CD14-positive monocyte (primary cell): ENCODE data around the gene BFSP2. TPM values are rescaled to one million over a fixed set of nuclear protein-coding genes. Genes with fewer than 3 reads are reported as not detected.

ENCODE experiments used
- DNase-seq, 3 donors: peaks; one replicate each; pipeline ENCODE4 v3.0.0-alpha.2; 2011 to 2022
- H2AFZ ChIP-seq: 2 replicates; pipeline ENCODE4 v1.6.0; 2012; ENCODE audit warnings: mild to moderate bottlenecking, low read depth, low read length, inconsistent platforms; ENCODE audit not compliant: insufficient read depth, poor library complexity, severe bottlenecking
- H3K27ac ChIP-seq, 2 donors: 1 replicate in 1 of 2; 2 replicates in 1 of 2; pipeline ENCODE4 v1.5.1; 2012 to 2013; ENCODE audit warnings: low read length in 2 of 2, control low read depth in 1 of 2, inconsistent platforms in 1 of 2, low read depth in 1 of 2, mild to moderate bottlenecking in 1 of 2
- H3K27me3 ChIP-seq, 2 donors: one replicate each; pipeline versions ENCODE4 v1.6.0 to v1.6.1; 2011 to 2013; ENCODE audit warnings: low read length in 2 of 2; ENCODE audit not compliant: control insufficient read depth in 2 of 2, insufficient read depth in 2 of 2
- H3K36me3 ChIP-seq, 2 donors: replicated peaks in 1 of 2; 1 replicate in 1 of 2; 2 replicates in 1 of 2; pipeline versions ENCODE4 v1.5.1 to v1.6.1; 2012 to 2013; ENCODE audit warnings: low read length in 2 of 2, control low read depth in 1 of 2, inconsistent platforms in 1 of 2, mild to moderate bottlenecking in 1 of 2; ENCODE audit not compliant: insufficient read depth in 2 of 2, control insufficient read depth in 1 of 2
- H3K4me1 ChIP-seq, 2 donors: 1 replicate in 1 of 2; 2 replicates in 1 of 2; pipeline versions ENCODE4 v1.5.1 to v1.6.1; 2012 to 2013; ENCODE audit warnings: low read length in 2 of 2, control low read depth in 1 of 2, inconsistent platforms in 1 of 2, mild to moderate bottlenecking in 1 of 2, moderate library complexity in 1 of 2; ENCODE audit not compliant: insufficient read depth in 2 of 2, control insufficient read depth in 1 of 2
- H3K4me2 ChIP-seq: replicated peaks from 2 replicates; pipeline ENCODE3; 2012; ENCODE audit warnings: low read length, moderate library complexity, mild to moderate bottlenecking; ENCODE audit not compliant: poor library complexity, severe bottlenecking; ENCODE audit errors: extremely low read depth
- H3K4me3 ChIP-seq, 3 experiments: fragments of 200-600 bp in 1 of 3; sonication (generic) in 1 of 3; replicated peaks in 1 of 3; 1 replicate in 2 of 3; 2 replicates in 1 of 3; pipeline ENCODE4 v1.5.1; 2011 to 2013; ENCODE audit warnings: low read length in 3 of 3, mild to moderate bottlenecking in 3 of 3, control low read depth in 2 of 3, low read depth in 2 of 3, inconsistent platforms in 1 of 3, moderate library complexity in 1 of 3
- H3K79me2 ChIP-seq: 2 replicates; pipeline ENCODE4 v1.6.0; 2012; ENCODE audit warnings: mild to moderate bottlenecking, control low read depth, inconsistent platforms, low read length, moderate library complexity; ENCODE audit not compliant: insufficient read depth
- H3K9ac ChIP-seq: 2 replicates; pipeline ENCODE4 v1.6.0; 2017; ENCODE audit warnings: low read length, mild to moderate bottlenecking; ENCODE audit not compliant: insufficient read depth, poor library complexity, severe bottlenecking
- H3K9me3 ChIP-seq, 2 donors: replicated peaks in 1 of 2; 1 replicate in 1 of 2; 2 replicates in 1 of 2; pipeline versions ENCODE4 v1.5.1 to v1.6.1; 2012 to 2013; ENCODE audit warnings: low read length in 2 of 2, control low read depth in 1 of 2; ENCODE audit not compliant: control insufficient read depth in 1 of 2, insufficient read depth in 1 of 2
- H4K20me1 ChIP-seq: 2 replicates; pipeline ENCODE4 v1.6.0; 2012; ENCODE audit warnings: mild to moderate bottlenecking, low read length, control low read depth, moderate library complexity; ENCODE audit not compliant: insufficient read depth
- H3K27ac Mint-ChIP-seq, 7 donors: one replicate each; pipeline ENCODE4 v1.8.0; 2020; ENCODE audit warnings: mild to moderate bottlenecking in 7 of 7, mixed read lengths in 7 of 7, moderate library complexity in 6 of 7, inconsistent platforms in 2 of 7
- H3K27me3 Mint-ChIP-seq, 3 donors: one replicate each; pipeline ENCODE4 v1.8.0; 2021 to 2022; ENCODE audit warnings: low read depth in 3 of 3, mild to moderate bottlenecking in 3 of 3, mixed read lengths in 3 of 3, moderate library complexity in 3 of 3, inconsistent platforms in 1 of 3
- H3K36me3 Mint-ChIP-seq, 2 donors: one replicate each; pipeline ENCODE4 v1.8.0; 2020; ENCODE audit warnings: mixed read lengths in 2 of 2, inconsistent platforms in 1 of 2, mild to moderate bottlenecking in 1 of 2
- H3K4me1 Mint-ChIP-seq: one replicate; pipeline ENCODE4 v1.8.0; 2020; ENCODE audit warnings: mild to moderate bottlenecking, mixed read lengths
- H3K4me3 Mint-ChIP-seq, 2 donors: one replicate each; pipeline ENCODE4 v1.8.0; 2020; ENCODE audit warnings: mild to moderate bottlenecking in 2 of 2, mixed read lengths in 2 of 2, moderate library complexity in 1 of 2
- H3K9me3 Mint-ChIP-seq, 7 donors: one replicate each; pipeline ENCODE4 v1.8.0; 2020 to 2022; ENCODE audit warnings: mixed read lengths in 7 of 7, mild to moderate bottlenecking in 6 of 7, moderate library complexity in 6 of 7, inconsistent platforms in 2 of 7
- WGBS: methylation state at CpG from one replicate; pipeline ENCODE4 v1.1.5; 2013; ENCODE audit warnings: missing lambda C conversion rate; ENCODE audit not compliant: insufficient coverage; 5-methylcytosine and 5-hydroxymethylcytosine counted together
- intact Hi-C, 2 donors: fragments of 100-400 bp; cut with micrococcal nuclease; formaldehyde crosslinking; loops; one replicate each; pipeline versions ENCODE4 v1.15.0 to v1.15.1; 2023
- polyA plus RNA-seq, 3 donors: library from polyadenylated mRNA; depleted of rRNA in 1 of 3; unstranded in 2 of 3; stranded (reverse) in 1 of 3; fragments of 300-500 nt in 2 of 3; fragments of >200 nt in 1 of 3; fragmentation: Illumina TruSeq in 2 of 3; gene quantifications; 1 replicate in 2 of 3; 2 replicates in 1 of 3; pipeline ENCODE4 v1.2.3, GENCODE V29; 2012 to 2021
- TF ChIP-seq, protein P1 (sequence below): fragments of 200-600 bp; IDR thresholded peaks from one replicate; pipeline ENCODE4 v1.8.0; 2022; ENCODE audit warnings: antibody characterized with exemption, mild to moderate bottlenecking

Gene BFSP2
- polyA plus RNA-seq, 3 donors, result not detected

DNA sequence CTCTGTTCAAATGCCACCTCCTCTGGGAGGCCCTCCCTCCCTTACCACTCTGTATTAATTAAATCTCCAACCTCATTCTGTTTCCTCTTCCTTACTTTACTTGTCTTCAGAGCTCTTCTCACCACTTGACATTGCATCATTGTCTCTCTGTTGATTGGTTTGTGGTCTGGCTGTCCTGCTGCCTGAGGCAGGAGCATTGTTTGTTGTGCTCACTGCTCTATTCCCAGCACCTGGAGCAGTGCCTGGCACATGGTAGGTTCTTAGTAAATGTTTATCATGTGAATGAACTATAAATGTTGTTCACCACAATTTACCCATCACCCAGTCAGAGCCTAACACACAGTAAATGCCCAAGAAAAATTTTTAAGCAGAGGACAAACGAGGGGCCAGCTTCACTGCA is 6.7 kb upstream of the BFSP2 start:
- H2AFZ ChIP-seq, result no peak overlapping the region
- intact Hi-C loops, result no loop called here
- no peak for DNase-seq
- no peak overlapping the region for H3K4me3 ChIP-seq
- no peak overlapping the region for H3K27ac Mint-ChIP-seq
- peaks cover 3% of the 10 kb centered on the region for H3K4me1 Mint-ChIP-seq
- H3K4me3 Mint-ChIP-seq, result no peak overlapping the region
- H3K27me3 Mint-ChIP-seq, result peaks cover 2 to 8% (median 4%) of the 10 kb centered on the region in 3 donors
- TF ChIP-seq, protein P1, sequence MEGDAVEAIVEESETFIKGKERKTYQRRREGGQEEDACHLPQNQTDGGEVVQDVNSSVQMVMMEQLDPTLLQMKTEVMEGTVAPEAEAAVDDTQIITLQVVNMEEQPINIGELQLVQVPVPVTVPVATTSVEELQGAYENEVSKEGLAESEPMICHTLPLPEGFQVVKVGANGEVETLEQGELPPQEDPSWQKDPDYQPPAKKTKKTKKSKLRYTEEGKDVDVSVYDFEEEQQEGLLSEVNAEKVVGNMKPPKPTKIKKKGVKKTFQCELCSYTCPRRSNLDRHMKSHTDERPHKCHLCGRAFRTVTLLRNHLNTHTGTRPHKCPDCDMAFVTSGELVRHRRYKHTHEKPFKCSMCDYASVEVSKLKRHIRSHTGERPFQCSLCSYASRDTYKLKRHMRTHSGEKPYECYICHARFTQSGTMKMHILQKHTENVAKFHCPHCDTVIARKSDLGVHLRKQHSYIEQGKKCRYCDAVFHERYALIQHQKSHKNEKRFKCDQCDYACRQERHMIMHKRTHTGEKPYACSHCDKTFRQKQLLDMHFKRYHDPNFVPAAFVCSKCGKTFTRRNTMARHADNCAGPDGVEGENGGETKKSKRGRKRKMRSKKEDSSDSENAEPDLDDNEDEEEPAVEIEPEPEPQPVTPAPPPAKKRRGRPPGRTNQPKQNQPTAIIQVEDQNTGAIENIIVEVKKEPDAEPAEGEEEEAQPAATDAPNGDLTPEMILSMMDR, result no peak
- H3K36me3 Mint-ChIP-seq, result no peaks in the 10 kb centered on the region
- H3K9me3 Mint-ChIP-seq, result peaks cover 0 to 5% (median 0%) of the 10 kb centered on the region in 7 donors
- H3K36me3 ChIP-seq, result no peaks in the 10 kb centered on the region
- H4K20me1 ChIP-seq, result no peaks in the 10 kb centered on the region
- WGBS, result no CpG with 5 or more reads among the region's 1 CpG
- no peak overlapping the region for H3K4me2 ChIP-seq
- no peak overlapping the region for H3K27ac ChIP-seq
- no peaks in the 10 kb centered on the region for H3K4me1 ChIP-seq
- H3K27me3 ChIP-seq, result no peaks in the 10 kb centered on the region
- peaks cover 0 to 4% of the 10 kb centered on the region in 2 donors for H3K9me3 ChIP-seq
- H3K79me2 ChIP-seq, result no peaks in the 10 kb centered on the region
- H3K9ac ChIP-seq, result no peak overlapping the region

DNA sequence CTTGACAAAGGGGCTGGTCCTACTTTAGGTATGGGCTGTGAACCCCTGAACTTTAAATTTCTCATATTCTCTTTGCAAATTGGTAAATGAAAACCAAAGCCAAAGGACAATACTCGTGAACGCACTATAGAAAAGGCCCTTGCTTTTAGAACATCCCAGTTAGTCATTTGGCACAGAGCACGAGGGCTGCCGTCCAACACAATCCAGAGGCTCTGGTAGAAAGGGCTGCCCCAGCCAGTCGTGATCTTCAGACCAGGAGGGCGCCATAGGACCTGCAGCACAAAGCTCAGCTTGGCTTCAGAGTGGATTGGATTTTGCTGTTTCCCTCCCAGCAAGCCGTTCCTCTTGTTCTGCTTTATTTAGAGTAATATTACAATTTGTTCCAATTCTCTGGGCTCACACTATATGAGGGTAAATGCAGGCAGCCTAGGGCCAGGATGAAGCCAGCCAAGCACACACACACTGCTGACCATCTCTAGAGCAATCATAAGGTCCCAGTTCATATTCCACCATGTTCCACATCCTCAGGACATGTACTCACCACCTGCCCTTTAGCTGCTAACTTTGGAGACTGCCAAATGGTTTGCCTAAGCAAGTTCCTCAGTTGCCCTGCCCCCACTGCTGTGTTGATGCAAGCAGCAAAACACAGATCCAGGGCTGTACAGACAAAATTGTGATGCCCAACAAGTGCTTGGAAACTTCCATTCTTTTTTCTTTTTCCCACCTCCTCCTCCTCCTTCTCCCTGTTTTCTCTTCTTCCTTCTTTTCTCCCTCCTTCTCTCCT is 6.0 kb upstream of the BFSP2 start:
- H3K4me3 Mint-ChIP-seq, result no peak overlapping the region
- Histone ChIP-seq H3K27ac (no peak overlapping the region), H2AFZ (no peak overlapping the region), H3K4me1 (no peaks in the 10 kb centered on the region), H3K9ac (no peak overlapping the region), H3K27me3 (no peaks in the 10 kb centered on the region), H4K20me1 (no peaks in the 10 kb centered on the region), H3K4me2 (no peak overlapping the region), H3K79me2 (no peaks in the 10 kb centered on the region), H3K4me3 (no peak overlapping the region), H3K9me3 (peaks cover 0 to 4% of the 10 kb centered on the region in 2 donors), H3K36me3 (no peaks in the 10 kb centered on the region)
- intact Hi-C loops, result no loop called here
- no peaks in the 10 kb centered on the region for H3K36me3 Mint-ChIP-seq
- no peak for DNase-seq
- 95% methylated on average over 5 of the region's 7 CpGs for WGBS
- no peak overlapping the region for H3K27ac Mint-ChIP-seq
- H3K4me1 Mint-ChIP-seq, result peaks cover 3% of the 10 kb centered on the region
- H3K27me3 Mint-ChIP-seq, result peaks cover 2 to 8% (median 4%) of the 10 kb centered on the region in 3 donors
- H3K9me3 Mint-ChIP-seq, result peaks cover 0 to 5% (median 0%) of the 10 kb centered on the region in 7 donors
- TF ChIP-seq, protein P1, result no peak
